GM23338 (cell line): ENCODE data around the gene MT1B. TPM values are rescaled to one million over a fixed set of nuclear protein-coding genes. Genes with fewer than 3 reads are reported as not detected.

Experiments used
- ATAC-seq: fragments of 200-7000 bp; cut with Tn5 transposase; 3 replicates; pipeline ENCODE4 v1.9.1; 2020
- DNase-seq: peaks from one replicate; pipeline ENCODE4 v3.0.0-alpha.2; 2015; ENCODE audit warnings: low spot score
- H2AFZ ChIP-seq: fragments of 200-600 bp; sonication (generic); 2 replicates; pipeline ENCODE4 v1.8.0; 2016; ENCODE audit warnings: antibody characterized with exemption, mild to moderate bottlenecking, moderate library complexity
- H3F3A ChIP-seq: fragments of 200-600 bp; sonication (generic); replicated peaks from 2 replicates; pipeline ENCODE4 v1.8.0; 2017; ENCODE audit warnings: antibody characterized with exemption, mixed run types, low read depth
- H3K27ac ChIP-seq: fragments of 200-600 bp; sonication (generic); 2 replicates; pipeline ENCODE4 v1.6.1; 2016; ENCODE audit warnings: low read depth
- H3K27me3 ChIP-seq: fragments of 200-600 bp; sonication (generic); 2 replicates; pipeline ENCODE4 v1.8.0; 2016; ENCODE audit warnings: mild to moderate bottlenecking, mixed run types, moderate library complexity; ENCODE audit not compliant: insufficient read depth
- H3K36me3 ChIP-seq: fragments of 200-600 bp; sonication (generic); 2 replicates; pipeline ENCODE4 v1.8.0; 2016; ENCODE audit warnings: mild to moderate bottlenecking; ENCODE audit not compliant: insufficient read depth
- H3K4me1 ChIP-seq: fragments of 200-600 bp; sonication (generic); 2 replicates; pipeline ENCODE4 v1.8.0; 2016; ENCODE audit warnings: mild to moderate bottlenecking, moderate library complexity; ENCODE audit not compliant: insufficient read depth
- H3K4me2 ChIP-seq: fragments of 200-600 bp; sonication (generic); 2 replicates; pipeline ENCODE4 v1.7.1; 2017; ENCODE audit warnings: mixed run types
- H3K4me3 ChIP-seq: fragments of 200-600 bp; sonication (generic); 2 replicates; pipeline ENCODE4 v1.6.1; 2016; ENCODE audit warnings: mixed run types
- H3K79me2 ChIP-seq: fragments of 200-600 bp; sonication (generic); replicated peaks from 2 replicates; pipeline ENCODE4 v1.8.0; 2017; ENCODE audit warnings: mild to moderate bottlenecking; ENCODE audit not compliant: insufficient read depth
- H3K9me2 ChIP-seq: fragments of 200-600 bp; sonication (generic); 2 replicates; pipeline ENCODE4 v1.8.0; 2017; ENCODE audit not compliant: insufficient read depth
- H4K20me1 ChIP-seq: fragments of 200-600 bp; sonication (generic); replicated peaks from 2 replicates; pipeline ENCODE4 v1.8.0; 2017; ENCODE audit warnings: mild to moderate bottlenecking; ENCODE audit not compliant: insufficient read depth
- H3K27ac Mint-ChIP-seq: 2 replicates; pipeline ENCODE4 v1.8.0; 2020; ENCODE audit warnings: inconsistent platforms, mild to moderate bottlenecking, moderate library complexity, mixed read lengths
- H3K27me3 Mint-ChIP-seq: 3 replicates; pipeline ENCODE4 v1.8.0; 2022; ENCODE audit warnings: low read depth, mild to moderate bottlenecking, moderate library complexity, mixed read lengths, inconsistent platforms; ENCODE audit not compliant: insufficient read depth, poor library complexity
- H3K36me3 Mint-ChIP-seq: 3 replicates; pipeline ENCODE4 v1.8.0; 2021; ENCODE audit warnings: low read depth, mild to moderate bottlenecking, inconsistent platforms, moderate library complexity, mixed read lengths
- H3K4me1 Mint-ChIP-seq: 3 replicates; pipeline ENCODE4 v1.8.0; 2020; ENCODE audit warnings: mild to moderate bottlenecking, inconsistent platforms, mixed read lengths
- H3K4me3 Mint-ChIP-seq: 3 replicates; pipeline ENCODE4 v1.8.0; 2021; ENCODE audit warnings: moderate library complexity, mild to moderate bottlenecking, inconsistent platforms, mixed read lengths
- H3K9me3 Mint-ChIP-seq: 3 replicates; pipeline ENCODE4 v1.8.0; 2020; ENCODE audit warnings: moderate library complexity, mild to moderate bottlenecking, inconsistent platforms, mixed read lengths
- EZH2phosphoT487 ChIP-seq: fragments of 200-600 bp; sonication (generic); IDR thresholded peaks from one replicate; pipeline ENCODE4 v1.8.1; 2018; ENCODE audit warnings: antibody characterized with exemption; ENCODE audit not compliant: unreplicated experiment
- JUNB ChIP-seq: IDR thresholded peaks from one replicate; pipeline ENCODE4 v1.6.1; 2016; ENCODE audit warnings: antibody characterized with exemption; ENCODE audit not compliant: unreplicated experiment
- NANOG ChIP-seq: IDR thresholded peaks from 2 replicates; pipeline ENCODE4 v1.6.1; 2016; ENCODE audit warnings: antibody characterized with exemption, borderline replicate concordance
- POLR2AphosphoS5 ChIP-seq: IDR thresholded peaks from 2 replicates; pipeline ENCODE4 v1.6.1; 2016; ENCODE audit warnings: antibody characterized with exemption, low read depth
- STAT1 ChIP-seq: IDR thresholded peaks from one replicate; pipeline ENCODE4 v1.6.1; 2016; ENCODE audit warnings: antibody characterized with exemption; ENCODE audit not compliant: unreplicated experiment
- ZNF331 ChIP-seq: fragments of 250-450 bp; sonication (Bioruptor Pico); IDR thresholded peaks from 2 replicates; pipeline ENCODE4 v1.5.0; 2020; ENCODE audit warnings: low read depth, mild to moderate bottlenecking, moderate library complexity
- polyA plus RNA-seq: library from polyadenylated mRNA; unstranded; fragments of >200 nt; fragmentation: Nextera tagmentation; extraction: Ambion mirVana; gene quantifications from 2 replicates; pipeline ENCODE4 v1.2.1, GENCODE V29; 2016
- total RNA-seq: library from RNA; depleted of rRNA; stranded (reverse); fragments of >200 nt; shearing (Covaris generic); gene quantifications from 2 replicates; pipeline ENCODE4 v1.2.3, GENCODE V29; 2014
- TF ChIP-seq, protein P1 (sequence below): fragments of 250-450 bp; sonication (Bioruptor Pico); IDR thresholded peaks from 2 replicates; pipeline ENCODE4 v1.5.0; 2020; ENCODE audit warnings: mild to moderate bottlenecking, moderate library complexity
- TF ChIP-seq, protein P2 (sequence below): IDR thresholded peaks from one replicate; pipeline ENCODE4 v1.6.1; 2018; ENCODE audit warnings: antibody characterized with exemption; ENCODE audit not compliant: unreplicated experiment
- TF ChIP-seq, protein P3 (sequence below): IDR thresholded peaks from 2 replicates; pipeline ENCODE4 v1.6.1; 2016; ENCODE audit warnings: antibody characterized with exemption
- TF ChIP-seq, protein P4 (sequence below), 2 experiments: fragments of 200-600 bp in 1 of 2; sonication (generic) in 1 of 2; conservative IDR thresholded peaks; 2 replicates each; pipeline versions ENCODE4 v1.5.1 to v1.6.1; 2016 to 2017; ENCODE audit warnings: antibody characterized with exemption in 2 of 2, low read depth in 2 of 2, mild to moderate bottlenecking in 2 of 2, moderate library complexity in 1 of 2

The MT1B gene
- total and polyA plus RNA-seq, 2 experiments from 2014 or later = not detected

DNA sequence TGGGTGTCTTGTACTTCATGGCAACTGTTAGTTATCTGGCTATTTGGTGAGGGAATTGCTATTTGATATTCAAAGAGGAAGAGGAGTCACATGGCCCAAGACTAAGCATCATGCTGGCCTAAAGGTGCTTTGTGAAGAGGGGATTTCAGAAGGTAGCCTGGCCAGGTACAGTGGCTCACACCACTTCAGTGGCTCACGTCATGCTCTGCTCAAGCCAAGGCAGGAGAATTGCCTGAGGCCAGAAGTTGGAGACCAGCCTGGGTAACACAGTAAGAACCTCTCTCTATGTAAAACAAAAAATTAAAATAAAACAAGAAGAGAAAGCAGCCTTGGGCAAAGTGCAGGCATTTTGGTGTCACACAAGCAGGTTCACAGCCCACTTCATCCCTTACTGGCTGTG is 6.4 kb upstream of the MT1B start:
- peaks cover 98% of the 10 kb centered on the region for H3K27me3 ChIP-seq

More for the DNA sequence above, 6.4 kb upstream of the MT1B start:
- Mint-ChIP-seq H3K27ac (no peak overlapping the region), H3K27me3 (peaks cover 91% of the 10 kb centered on the region), H3K9me3 (no peaks in the 10 kb centered on the region), H3K36me3 (no peaks in the 10 kb centered on the region), H3K4me3 (no peak overlapping the region), H3K4me1 (peaks cover 30% of the 10 kb centered on the region)
- H4K20me1 ChIP-seq = no peaks in the 10 kb centered on the region
- H3F3A ChIP-seq = 0 out of 2 replicates have a peak, but pooled peaks cover 6% of the 10 kb centered on the region
- no peak overlapping the region for H3K4me3 ChIP-seq
- ATAC-seq (no peak), DNase-seq (no peak)
- TF ChIP-seq STAT1 = no peak
- no peak for TF ChIP-seq ZNF331 (CRISPR knock-in tag)
- TF ChIP-seq, protein P1, sequence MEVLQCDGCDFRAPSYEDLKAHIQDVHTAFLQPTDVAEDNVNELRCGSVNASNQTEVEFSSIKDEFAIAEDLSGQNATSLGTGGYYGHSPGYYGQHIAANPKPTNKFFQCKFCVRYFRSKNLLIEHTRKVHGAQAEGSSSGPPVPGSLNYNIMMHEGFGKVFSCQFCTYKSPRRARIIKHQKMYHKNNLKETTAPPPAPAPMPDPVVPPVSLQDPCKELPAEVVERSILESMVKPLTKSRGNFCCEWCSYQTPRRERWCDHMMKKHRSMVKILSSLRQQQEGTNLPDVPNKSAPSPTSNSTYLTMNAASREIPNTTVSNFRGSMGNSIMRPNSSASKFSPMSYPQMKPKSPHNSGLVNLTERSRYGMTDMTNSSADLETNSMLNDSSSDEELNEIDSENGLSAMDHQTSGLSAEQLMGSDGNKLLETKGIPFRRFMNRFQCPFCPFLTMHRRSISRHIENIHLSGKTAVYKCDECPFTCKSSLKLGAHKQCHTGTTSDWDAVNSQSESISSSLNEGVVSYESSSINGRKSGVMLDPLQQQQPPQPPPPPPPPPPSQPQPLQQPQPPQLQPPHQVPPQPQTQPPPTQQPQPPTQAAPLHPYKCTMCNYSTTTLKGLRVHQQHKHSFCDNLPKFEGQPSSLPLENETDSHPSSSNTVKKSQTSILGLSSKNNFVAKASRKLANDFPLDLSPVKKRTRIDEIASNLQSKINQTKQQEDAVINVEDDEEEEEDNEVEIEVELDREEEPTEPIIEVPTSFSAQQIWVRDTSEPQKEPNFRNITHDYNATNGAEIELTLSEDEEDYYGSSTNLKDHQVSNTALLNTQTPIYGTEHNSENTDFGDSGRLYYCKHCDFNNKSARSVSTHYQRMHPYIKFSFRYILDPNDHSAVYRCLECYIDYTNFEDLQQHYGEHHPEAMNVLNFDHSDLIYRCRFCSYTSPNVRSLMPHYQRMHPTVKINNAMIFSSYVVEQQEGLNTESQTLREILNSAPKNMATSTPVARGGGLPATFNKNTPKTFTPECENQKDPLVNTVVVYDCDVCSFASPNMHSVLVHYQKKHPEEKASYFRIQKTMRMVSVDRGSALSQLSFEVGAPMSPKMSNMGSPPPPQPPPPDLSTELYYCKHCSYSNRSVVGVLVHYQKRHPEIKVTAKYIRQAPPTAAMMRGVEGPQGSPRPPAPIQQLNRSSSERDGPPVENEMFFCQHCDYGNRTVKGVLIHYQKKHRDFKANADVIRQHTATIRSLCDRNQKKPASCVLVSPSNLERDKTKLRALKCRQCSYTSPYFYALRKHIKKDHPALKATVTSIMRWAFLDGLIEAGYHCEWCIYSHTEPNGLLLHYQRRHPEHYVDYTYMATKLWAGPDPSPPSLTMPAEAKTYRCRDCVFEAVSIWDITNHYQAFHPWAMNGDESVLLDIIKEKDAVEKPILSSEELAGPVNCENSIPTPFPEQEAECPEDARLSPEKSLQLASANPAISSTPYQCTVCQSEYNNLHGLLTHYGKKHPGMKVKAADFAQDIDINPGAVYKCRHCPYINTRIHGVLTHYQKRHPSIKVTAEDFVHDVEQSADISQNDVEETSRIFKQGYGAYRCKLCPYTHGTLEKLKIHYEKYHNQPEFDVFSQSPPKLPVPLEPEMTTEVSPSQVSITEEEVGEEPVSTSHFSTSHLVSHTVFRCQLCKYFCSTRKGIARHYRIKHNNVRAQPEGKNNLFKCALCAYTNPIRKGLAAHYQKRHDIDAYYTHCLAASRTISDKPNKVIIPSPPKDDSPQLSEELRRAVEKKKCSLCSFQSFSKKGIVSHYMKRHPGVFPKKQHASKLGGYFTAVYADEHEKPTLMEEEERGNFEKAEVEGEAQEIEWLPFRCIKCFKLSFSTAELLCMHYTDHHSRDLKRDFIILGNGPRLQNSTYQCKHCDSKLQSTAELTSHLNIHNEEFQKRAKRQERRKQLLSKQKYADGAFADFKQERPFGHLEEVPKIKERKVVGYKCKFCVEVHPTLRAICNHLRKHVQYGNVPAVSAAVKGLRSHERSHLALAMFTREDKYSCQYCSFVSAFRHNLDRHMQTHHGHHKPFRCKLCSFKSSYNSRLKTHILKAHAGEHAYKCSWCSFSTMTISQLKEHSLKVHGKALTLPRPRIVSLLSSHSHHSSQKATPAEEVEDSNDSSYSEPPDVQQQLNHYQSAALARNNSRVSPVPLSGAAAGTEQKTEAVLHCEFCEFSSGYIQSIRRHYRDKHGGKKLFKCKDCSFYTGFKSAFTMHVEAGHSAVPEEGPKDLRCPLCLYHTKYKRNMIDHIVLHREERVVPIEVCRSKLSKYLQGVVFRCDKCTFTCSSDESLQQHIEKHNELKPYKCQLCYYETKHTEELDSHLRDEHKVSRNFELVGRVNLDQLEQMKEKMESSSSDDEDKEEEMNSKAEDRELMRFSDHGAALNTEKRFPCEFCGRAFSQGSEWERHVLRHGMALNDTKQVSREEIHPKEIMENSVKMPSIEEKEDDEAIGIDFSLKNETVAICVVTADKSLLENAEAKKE (CRISPR knock-in tag) = no peak
- TF ChIP-seq POLR2AphosphoS5 = no peak
- TF ChIP-seq, protein P2, sequence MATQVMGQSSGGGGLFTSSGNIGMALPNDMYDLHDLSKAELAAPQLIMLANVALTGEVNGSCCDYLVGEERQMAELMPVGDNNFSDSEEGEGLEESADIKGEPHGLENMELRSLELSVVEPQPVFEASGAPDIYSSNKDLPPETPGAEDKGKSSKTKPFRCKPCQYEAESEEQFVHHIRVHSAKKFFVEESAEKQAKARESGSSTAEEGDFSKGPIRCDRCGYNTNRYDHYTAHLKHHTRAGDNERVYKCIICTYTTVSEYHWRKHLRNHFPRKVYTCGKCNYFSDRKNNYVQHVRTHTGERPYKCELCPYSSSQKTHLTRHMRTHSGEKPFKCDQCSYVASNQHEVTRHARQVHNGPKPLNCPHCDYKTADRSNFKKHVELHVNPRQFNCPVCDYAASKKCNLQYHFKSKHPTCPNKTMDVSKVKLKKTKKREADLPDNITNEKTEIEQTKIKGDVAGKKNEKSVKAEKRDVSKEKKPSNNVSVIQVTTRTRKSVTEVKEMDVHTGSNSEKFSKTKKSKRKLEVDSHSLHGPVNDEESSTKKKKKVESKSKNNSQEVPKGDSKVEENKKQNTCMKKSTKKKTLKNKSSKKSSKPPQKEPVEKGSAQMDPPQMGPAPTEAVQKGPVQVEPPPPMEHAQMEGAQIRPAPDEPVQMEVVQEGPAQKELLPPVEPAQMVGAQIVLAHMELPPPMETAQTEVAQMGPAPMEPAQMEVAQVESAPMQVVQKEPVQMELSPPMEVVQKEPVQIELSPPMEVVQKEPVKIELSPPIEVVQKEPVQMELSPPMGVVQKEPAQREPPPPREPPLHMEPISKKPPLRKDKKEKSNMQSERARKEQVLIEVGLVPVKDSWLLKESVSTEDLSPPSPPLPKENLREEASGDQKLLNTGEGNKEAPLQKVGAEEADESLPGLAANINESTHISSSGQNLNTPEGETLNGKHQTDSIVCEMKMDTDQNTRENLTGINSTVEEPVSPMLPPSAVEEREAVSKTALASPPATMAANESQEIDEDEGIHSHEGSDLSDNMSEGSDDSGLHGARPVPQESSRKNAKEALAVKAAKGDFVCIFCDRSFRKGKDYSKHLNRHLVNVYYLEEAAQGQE = no peak
- TF ChIP-seq, protein P3, sequence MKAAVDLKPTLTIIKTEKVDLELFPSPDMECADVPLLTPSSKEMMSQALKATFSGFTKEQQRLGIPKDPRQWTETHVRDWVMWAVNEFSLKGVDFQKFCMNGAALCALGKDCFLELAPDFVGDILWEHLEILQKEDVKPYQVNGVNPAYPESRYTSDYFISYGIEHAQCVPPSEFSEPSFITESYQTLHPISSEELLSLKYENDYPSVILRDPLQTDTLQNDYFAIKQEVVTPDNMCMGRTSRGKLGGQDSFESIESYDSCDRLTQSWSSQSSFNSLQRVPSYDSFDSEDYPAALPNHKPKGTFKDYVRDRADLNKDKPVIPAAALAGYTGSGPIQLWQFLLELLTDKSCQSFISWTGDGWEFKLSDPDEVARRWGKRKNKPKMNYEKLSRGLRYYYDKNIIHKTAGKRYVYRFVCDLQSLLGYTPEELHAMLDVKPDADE = no peak
- TF ChIP-seq NANOG = no peak
- no peak for TF ChIP-seq EZH2phosphoT487
- TF ChIP-seq, protein P4, sequence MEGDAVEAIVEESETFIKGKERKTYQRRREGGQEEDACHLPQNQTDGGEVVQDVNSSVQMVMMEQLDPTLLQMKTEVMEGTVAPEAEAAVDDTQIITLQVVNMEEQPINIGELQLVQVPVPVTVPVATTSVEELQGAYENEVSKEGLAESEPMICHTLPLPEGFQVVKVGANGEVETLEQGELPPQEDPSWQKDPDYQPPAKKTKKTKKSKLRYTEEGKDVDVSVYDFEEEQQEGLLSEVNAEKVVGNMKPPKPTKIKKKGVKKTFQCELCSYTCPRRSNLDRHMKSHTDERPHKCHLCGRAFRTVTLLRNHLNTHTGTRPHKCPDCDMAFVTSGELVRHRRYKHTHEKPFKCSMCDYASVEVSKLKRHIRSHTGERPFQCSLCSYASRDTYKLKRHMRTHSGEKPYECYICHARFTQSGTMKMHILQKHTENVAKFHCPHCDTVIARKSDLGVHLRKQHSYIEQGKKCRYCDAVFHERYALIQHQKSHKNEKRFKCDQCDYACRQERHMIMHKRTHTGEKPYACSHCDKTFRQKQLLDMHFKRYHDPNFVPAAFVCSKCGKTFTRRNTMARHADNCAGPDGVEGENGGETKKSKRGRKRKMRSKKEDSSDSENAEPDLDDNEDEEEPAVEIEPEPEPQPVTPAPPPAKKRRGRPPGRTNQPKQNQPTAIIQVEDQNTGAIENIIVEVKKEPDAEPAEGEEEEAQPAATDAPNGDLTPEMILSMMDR (conservative IDR thresholded peaks at IDR 0.05; ENCODE audit: low read depth in 2 of 2) = no peak
- no peak for TF ChIP-seq JUNB
- no peaks in the 10 kb centered on the region for H3K9me2 ChIP-seq
- no peaks in the 10 kb centered on the region for H3K36me3 ChIP-seq
- H3K27ac ChIP-seq = no peak overlapping the region
- H3K4me2 ChIP-seq = no peak overlapping the region
- H3K79me2 ChIP-seq = no peaks in the 10 kb centered on the region
- no peak overlapping the region for H2AFZ ChIP-seq
- H3K4me1 ChIP-seq = peaks cover 12% of the 10 kb centered on the region; the same call in 1 of the 2 replicates
